Endothelial cell of umbilical vein (primary cell): ENCODE data around the gene SPANXN4. TPM values are rescaled to one million over a fixed set of nuclear protein-coding genes. Genes with fewer than 3 reads are reported as not detected.

Experiments used
- BruUV-seq: library from RNA; stranded (reverse); fragments of 400-500 nt; replicated peaks from 2 replicates; lab custom pipeline; 2021; lab: Mats Ljungman, UMichigan
- CTCF ChIA-PET: fragments of 300-600, 350-600 bp; sonication (Branson Sonifier 250); formaldehyde crosslinking; loops from one replicate; lab custom pipeline; 2021; ENCODE audit warnings: antibody characterized with exemption, inconsistent platforms; lab: Charles Lee
- POLR2A ChIA-PET: fragments of 300-600, 350-600 bp; sonication (Branson Sonifier 250); formaldehyde crosslinking; loops from one replicate; lab custom pipeline; 2021; ENCODE audit warnings: antibody characterized with exemption, inconsistent platforms; lab: Charles Lee
- DNase-seq: peaks from one replicate; pipeline ENCODE4 v3.0.0-alpha.2; 2011; ENCODE audit warnings: low read depth, low spot score
- FAIRE-seq: peaks from 2 replicates; lab custom pipeline; 2011; peaks lifted over from hg19 to GRCh38; lab: Jason Lieb, UNC
- H2AFZ ChIP-seq: 2 replicates; pipeline ENCODE4 v1.6.0; 2012; ENCODE audit warnings: low read depth, low read length, control low read depth, inconsistent platforms
- H3K27ac ChIP-seq: 2 replicates; pipeline ENCODE4 v1.5.1; 2011; ENCODE audit warnings: low read depth, mild to moderate bottlenecking, control low read depth, low read length, moderate library complexity; ENCODE audit not compliant: insufficient read depth
- H3K27me3 ChIP-seq, 2 experiments: 2 replicates each; pipeline versions ENCODE4 v1.6.0 to v1.6.1; 2011; ENCODE audit warnings: low read length in 2 of 2, mixed read lengths in 1 of 2; ENCODE audit not compliant: control insufficient read depth in 2 of 2, insufficient read depth in 2 of 2
- H3K36me3 ChIP-seq, 2 experiments: 2 replicates in 1 of 2; 3 replicates in 1 of 2; pipeline ENCODE4 v1.5.1; 2011; ENCODE audit warnings: low read length in 2 of 2, mild to moderate bottlenecking in 1 of 2, moderate library complexity in 1 of 2; ENCODE audit not compliant: control insufficient read depth in 2 of 2, insufficient read depth in 2 of 2; ENCODE audit errors: extremely low read depth in 1 of 2
- H3K4me1 ChIP-seq: 3 replicates; pipeline ENCODE4 v1.5.1; 2011; ENCODE audit warnings: mild to moderate bottlenecking, low read length; ENCODE audit not compliant: control insufficient read depth, insufficient read depth; ENCODE audit errors: extremely low read depth
- H3K4me2 ChIP-seq: 2 replicates; pipeline ENCODE4 v1.6.1; 2011; ENCODE audit warnings: low read length, control low read depth, mixed read lengths; ENCODE audit not compliant: insufficient read depth
- H3K4me3 ChIP-seq, 3 experiments: fragments of 200-600 bp in 1 of 3; sonication (generic), shearing (Covaris generic) in 1 of 3; replicated peaks in 1 of 3; 2 replicates each; pipeline ENCODE4 v1.5.1; 2011 to 2016; ENCODE audit warnings: control low read depth in 3 of 3, low read length in 3 of 3, mild to moderate bottlenecking in 2 of 3, inconsistent platforms in 1 of 3, low read depth in 1 of 3, moderate library complexity in 1 of 3; ENCODE audit not compliant: insufficient read depth in 1 of 3
- H3K79me2 ChIP-seq: 2 replicates; pipeline ENCODE4 v1.6.0; 2012; ENCODE audit warnings: low read length, inconsistent platforms; ENCODE audit not compliant: control insufficient read depth, insufficient read depth
- H3K9ac ChIP-seq: replicated peaks from 2 replicates; pipeline ENCODE3; 2011; ENCODE audit warnings: low read length, control low read depth; ENCODE audit not compliant: insufficient read depth; ENCODE audit errors: extremely low read depth
- H3K9me1 ChIP-seq: replicated peaks from 3 replicates; pipeline ENCODE4 v1.6.0; 2011; ENCODE audit warnings: mild to moderate bottlenecking, low read length; ENCODE audit not compliant: control insufficient read depth, insufficient read depth; ENCODE audit errors: extremely low read depth
- H3K9me3 ChIP-seq: replicated peaks from 2 replicates; pipeline ENCODE4 v1.5.1; 2012; ENCODE audit warnings: low read length, inconsistent platforms; ENCODE audit not compliant: control insufficient read depth, insufficient read depth
- H4K20me1 ChIP-seq: replicated peaks from 2 replicates; pipeline ENCODE3; 2011; ENCODE audit warnings: mild to moderate bottlenecking, low read length; ENCODE audit not compliant: control insufficient read depth, insufficient read depth; ENCODE audit errors: extremely low read depth
- CTCF ChIP-seq, 2 donors: IDR thresholded peaks; 1 replicate in 1 of 2; 2 replicates in 1 of 2; pipeline ENCODE4 v1.5.1; 2011; ENCODE audit warnings: low read length in 2 of 2, mild to moderate bottlenecking in 2 of 2, moderate library complexity in 2 of 2, control low read depth in 1 of 2, inconsistent platforms in 1 of 2, low read depth in 1 of 2; ENCODE audit not compliant: insufficient read depth in 1 of 2; ENCODE audit errors: extremely low read depth in 1 of 2
- EZH2 ChIP-seq: IDR thresholded peaks from 2 replicates; pipeline ENCODE4 v1.6.1; 2012; ENCODE audit warnings: borderline replicate concordance, low read depth, mild to moderate bottlenecking, moderate library complexity, low read length, inconsistent platforms; ENCODE audit not compliant: severe bottlenecking
- FOS ChIP-seq: IDR thresholded peaks from 2 replicates; pipeline ENCODE4 v1.6.1; 2011; ENCODE audit warnings: mild to moderate bottlenecking, low read length, moderate library complexity, borderline replicate concordance; ENCODE audit not compliant: insufficient read depth
- GATA2 ChIP-seq: IDR thresholded peaks from 2 replicates; pipeline ENCODE4 v1.7.0; 2011; ENCODE audit warnings: low read depth, mild to moderate bottlenecking, moderate library complexity, mixed read lengths, low read length; ENCODE audit not compliant: insufficient read length, insufficient read depth
- JUN ChIP-seq: IDR thresholded peaks from 2 replicates; pipeline ENCODE4 v1.6.1; 2011; ENCODE audit warnings: borderline replicate concordance, low read depth; ENCODE audit not compliant: insufficient read length, insufficient read depth
- MAX ChIP-seq: IDR thresholded peaks from 2 replicates; pipeline ENCODE4 v1.6.1; 2011; ENCODE audit not compliant: insufficient read depth, insufficient read length
- MYC ChIP-seq: IDR thresholded peaks from one replicate; pipeline ENCODE4 v1.6.1; 2011; ENCODE audit warnings: mild to moderate bottlenecking, low read depth, low read length
- POLR2A ChIP-seq: IDR thresholded peaks from 2 replicates; pipeline ENCODE4 v1.6.1; 2012; ENCODE audit warnings: low read depth, mild to moderate bottlenecking, control low read depth, low read length
- POLR2AphosphoS5 ChIP-seq: IDR thresholded peaks from 2 replicates; pipeline ENCODE4 v1.6.1; 2012; ENCODE audit warnings: low read depth, mild to moderate bottlenecking, control low read depth, low read length, moderate library complexity; ENCODE audit not compliant: insufficient read depth
- dilution Hi-C: fragments of 300-500 bp; cut with MboI; formaldehyde crosslinking; loops from one replicate; pipeline ENCODE4 v1.15.0; 2019; ENCODE audit warnings: low sequenced_read_pairs; ENCODE audit not compliant: extremely low pct_ligation_motif_present
- intact Hi-C: fragments of 100-400 bp; cut with micrococcal nuclease; formaldehyde crosslinking; loops from one replicate; pipeline ENCODE4 v1.10.0; 2022
- polyA plus RNA-seq, 4 experiments: library from polyadenylated mRNA; depleted of rRNA in 3 of 4; stranded (reverse) in 3 of 4; unstranded in 1 of 4; fragments of >200 nt; gene quantifications; 2 replicates each; pipeline versions ENCODE4 v1.2.1 to v1.2.3, GENCODE V29; 2011 to 2012; ENCODE audit warnings: missing spikeins in 1 of 4
- total RNA-seq: library from RNA; stranded (reverse); gene quantifications from 2 replicates; pipeline ENCODE4 v1.2.3, GENCODE V29; 2021

SPANXN4 gene
- total and polyA plus RNA-seq, 2 donors (not counting 3 experiments of a cell fraction or from before 2014, with no cell fraction given) = not detected

GRCh38 chrX:143081231-143081630 is 55.5 kb downstream of the SPANXN4 start:
- TF ChIP-seq EZH2 (no peak), GATA2 (no peak), POLR2A (no peak), FOS (no peak), MAX (no peak), POLR2AphosphoS5 (no peak), MYC (no peak), CTCF (IDR thresholded peaks at IDR 0.05; ENCODE audit: extremely low read depth in 1 of 2, insufficient read depth in 1 of 2, low read depth in 1 of 2, low read length in 2 of 2) (no peak), JUN (no peak)
- DNase-seq = no peak
- H3K79me2 ChIP-seq = no peaks in the 10 kb centered on the region
- no peak overlapping the region for H3K9ac ChIP-seq
- H3K9me3 ChIP-seq = no peaks in the 10 kb centered on the region
- no peak for FAIRE-seq
- no peaks in the 10 kb centered on the region for H3K27me3 ChIP-seq
- no peaks in the 10 kb centered on the region for H3K9me1 ChIP-seq
- no peak overlapping the region for H3K27ac ChIP-seq
- H2AFZ ChIP-seq = no peak overlapping the region
- dilution Hi-C loops (no loop called here), intact Hi-C loops (no loop called here)
- POLR2A ChIA-PET = no interaction called here
- BruUV-seq = no TSS peak
- H4K20me1 ChIP-seq = no peaks in the 10 kb centered on the region
- CTCF ChIA-PET = no interaction called here
- H3K36me3 ChIP-seq = no peaks in the 10 kb centered on the region
- no peak overlapping the region for H3K4me2 ChIP-seq
- H3K4me1 ChIP-seq = no peaks in the 10 kb centered on the region
- H3K4me3 ChIP-seq = no peak overlapping the region
